ENCODE data around the gene STAM.

Gene STAM

GRCh38 chr10:17651896-17652295, 7.9 kb downstream of the STAM start:
- no peak for TF ChIP-seq CTCF (IDR thresholded peaks at IDR 0.05; ENCODE audit: low read length, missing control alignments)
- DNase-seq (ENCODE audit: low read depth) = no peak
- H3K4me3 ChIP-seq (replicated peaks; ENCODE audit: low read depth, low read length) = no peak overlapping the region

DNA sequence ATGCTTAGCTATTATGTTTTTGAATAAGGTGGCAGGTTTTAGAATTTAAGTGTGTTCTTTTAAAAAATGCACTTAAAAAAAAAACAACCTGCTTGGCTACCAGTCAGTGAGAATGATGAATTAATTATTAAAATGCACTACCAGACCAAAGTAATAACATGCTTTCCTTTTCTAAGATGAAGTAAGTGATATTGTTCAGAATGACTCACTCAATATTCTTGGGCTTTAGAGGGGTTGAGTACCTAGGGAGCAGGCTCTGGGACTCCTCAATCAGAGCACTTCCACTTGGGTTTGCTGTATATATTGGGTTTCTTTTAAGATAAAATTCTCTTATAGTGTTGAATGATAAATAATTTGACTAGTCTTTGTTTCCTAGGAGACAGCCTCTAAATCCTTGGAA, 8.6 kb downstream of the STAM start:
- no peak for DNase-seq (ENCODE audit: low read depth)
- no peak for TF ChIP-seq CTCF (IDR thresholded peaks at IDR 0.05; ENCODE audit: low read length, missing control alignments)
- no peak overlapping the region for H3K4me3 ChIP-seq (replicated peaks; ENCODE audit: low read depth, low read length)

DNA sequence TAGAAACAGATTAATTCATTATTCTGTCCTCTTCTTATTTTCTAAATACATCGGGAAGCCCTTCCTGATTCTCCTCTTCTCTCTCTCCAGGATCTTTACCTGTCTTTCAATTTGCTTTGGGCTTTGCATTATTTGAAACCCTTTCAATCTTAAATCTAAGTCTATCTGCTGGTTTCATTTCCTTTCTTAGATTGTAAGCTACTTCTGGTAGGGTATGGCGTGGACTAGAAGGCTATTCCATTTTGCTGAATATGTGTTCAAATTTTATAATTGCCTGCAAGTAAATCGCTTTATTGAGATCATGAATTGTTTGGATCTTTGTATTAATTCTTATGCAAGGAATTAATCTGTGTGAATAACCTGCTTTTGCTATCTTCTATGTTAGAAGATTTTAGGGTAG, 11.1 kb downstream of the STAM start:
- H3K4me3 ChIP-seq (replicated peaks; ENCODE audit: low read depth, low read length) = no peak overlapping the region
- DNase-seq (ENCODE audit: low read depth) = no peak
- no peak for TF ChIP-seq CTCF (IDR thresholded peaks at IDR 0.05; ENCODE audit: low read length, missing control alignments)

- no peak for DNase-seq (ENCODE audit: low read depth)
- no peak for TF ChIP-seq CTCF (IDR thresholded peaks at IDR 0.05; ENCODE audit: low read length, missing control alignments)
- no peak overlapping the region for H3K4me3 ChIP-seq (replicated peaks; ENCODE audit: low read depth, low read length)
Measured at GRCh38 chr10:17655567-17656146, 11.7 kb downstream of the STAM start.

DNA sequence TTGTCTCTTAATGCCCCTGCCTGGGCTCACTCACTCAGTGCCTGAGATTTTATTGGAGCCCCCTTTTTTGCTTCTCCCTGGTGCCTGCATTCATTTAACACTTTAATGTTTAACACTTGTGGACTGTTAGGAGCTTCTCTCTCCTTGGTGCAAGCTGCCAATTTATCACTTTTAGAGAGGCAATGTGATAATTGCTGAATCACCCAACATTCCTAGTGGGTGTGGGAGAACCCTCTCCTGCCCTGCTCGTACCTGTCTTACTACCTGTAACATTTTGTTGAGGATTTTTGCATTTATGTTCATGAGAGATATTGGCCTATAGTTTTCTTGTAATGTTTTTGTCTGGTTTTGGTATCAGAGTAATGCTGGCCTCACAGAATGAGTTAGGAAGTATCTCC, 13.2 kb downstream of the STAM start:
- H3K4me3 ChIP-seq (replicated peaks; ENCODE audit: low read depth, low read length) = no peak overlapping the region
- DNase-seq (ENCODE audit: low read depth) = no peak
- TF ChIP-seq CTCF (IDR thresholded peaks at IDR 0.05; ENCODE audit: low read length, missing control alignments) = no peak

GRCh38 chr10:17659365-17659764, 15.4 kb downstream of the STAM start:
- no peak overlapping the region for H3K4me3 ChIP-seq (replicated peaks; ENCODE audit: low read depth, low read length)
- no peak for TF ChIP-seq CTCF (IDR thresholded peaks at IDR 0.05; ENCODE audit: low read length, missing control alignments)
- DNase-seq (ENCODE audit: low read depth) = no peak

DNA sequence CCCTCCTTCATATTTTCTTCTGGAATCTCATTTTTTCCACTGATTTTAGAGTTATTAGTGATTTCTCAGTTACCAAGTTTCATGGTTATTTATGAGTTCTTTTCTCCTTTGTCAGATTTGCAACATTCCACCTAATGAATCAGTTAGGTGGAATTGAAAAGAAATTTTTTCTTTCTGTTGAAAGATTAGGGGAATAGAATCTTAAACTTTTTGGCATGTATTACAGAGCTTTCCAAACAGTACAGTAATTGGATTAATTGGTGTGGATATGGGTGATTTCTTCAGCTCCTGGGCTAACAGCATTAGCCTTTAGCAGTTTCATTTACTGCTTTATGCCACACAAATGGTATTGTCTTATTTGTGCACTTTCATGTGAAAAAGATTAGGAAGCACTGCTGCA, 17.0 kb downstream of the STAM start:
- TF ChIP-seq CTCF (IDR thresholded peaks at IDR 0.05; ENCODE audit: low read length, missing control alignments) = no peak
- H3K4me3 ChIP-seq (replicated peaks; ENCODE audit: low read depth, low read length) = no peak overlapping the region
- DNase-seq (ENCODE audit: low read depth) = no peak
